CD4-positive, alpha-beta T cell treated with Interleukin-2 at 100 ng/mL for 4 hours (primary cell): ENCODE data around the gene TOPAZ1.

Source experiments
- DNase-seq: peaks from one replicate; pipeline ENCODE4 v3.0.0-alpha.2; 2020; ENCODE audit warnings: low spot score

TOPAZ1 gene

DNA sequence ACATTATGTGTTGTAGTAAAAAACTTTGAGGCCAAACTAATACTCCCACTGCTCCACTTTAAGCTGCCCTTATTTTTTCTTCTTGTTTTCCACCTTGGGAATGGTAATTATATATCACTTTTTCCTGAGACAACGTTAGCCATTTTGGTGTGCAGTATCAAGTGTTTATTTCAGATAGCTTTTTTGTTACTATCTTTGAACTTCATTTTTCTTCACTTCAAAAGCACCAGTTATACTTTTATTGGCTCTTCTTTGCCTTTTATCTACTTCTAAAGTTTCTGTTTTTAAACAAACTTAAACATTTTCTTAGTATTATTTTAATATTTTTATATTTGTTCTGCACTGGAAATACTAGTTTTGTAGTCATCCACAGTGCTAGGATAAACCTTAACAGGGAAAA is 6.5 kb downstream of the TOPAZ1 start:
- DNase-seq = no peak

DNA sequence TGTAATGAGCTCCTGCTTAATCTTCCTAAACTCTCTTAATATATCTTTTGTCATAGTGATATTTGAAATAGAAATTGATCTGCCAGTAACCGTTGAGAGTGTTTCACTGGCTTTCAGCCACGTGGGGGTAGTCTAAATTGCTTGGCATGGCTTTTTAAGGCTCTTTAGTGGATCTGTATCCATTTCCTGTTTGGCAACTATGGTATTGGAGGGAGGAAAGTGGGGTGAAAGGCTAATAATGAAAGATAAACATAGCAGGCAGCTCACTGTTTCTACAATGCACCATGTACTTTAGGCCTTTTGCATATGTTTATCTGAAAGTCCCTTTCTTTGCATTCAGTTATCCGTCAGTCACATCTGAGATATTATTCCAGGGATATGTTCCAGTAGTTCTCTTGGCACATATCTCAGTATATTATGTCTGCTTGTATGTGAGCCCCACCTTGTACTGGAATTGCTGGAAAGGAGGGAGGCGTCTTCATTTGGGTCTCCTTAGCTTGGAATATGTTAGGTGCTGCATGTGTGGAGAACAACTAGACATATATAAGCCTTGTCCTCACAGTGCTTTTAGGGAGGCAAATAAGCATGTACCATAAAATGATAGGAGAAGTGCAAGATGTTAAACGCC is 10.8 kb downstream of the TOPAZ1 start:
- DNase-seq = no peak

DNA sequence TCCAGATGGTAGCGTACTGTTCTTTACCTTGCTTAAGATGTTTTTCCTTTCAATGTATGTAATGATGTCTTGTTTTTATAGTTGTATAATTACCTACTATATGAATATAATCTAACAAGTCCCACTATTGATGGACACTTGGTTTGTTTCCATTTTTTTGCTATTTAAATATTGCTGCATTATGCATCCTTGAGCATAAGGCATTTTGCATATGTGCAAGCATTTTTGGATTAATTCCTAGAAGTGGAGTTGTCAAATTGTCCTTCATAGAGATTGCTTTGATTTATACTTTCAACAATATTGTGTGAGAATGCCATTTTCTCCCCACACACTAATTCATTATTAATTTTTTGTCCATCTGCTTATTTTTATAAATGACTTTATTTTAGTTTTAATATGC is 17.7 kb downstream of the TOPAZ1 start:
- DNase-seq = no peak

DNA sequence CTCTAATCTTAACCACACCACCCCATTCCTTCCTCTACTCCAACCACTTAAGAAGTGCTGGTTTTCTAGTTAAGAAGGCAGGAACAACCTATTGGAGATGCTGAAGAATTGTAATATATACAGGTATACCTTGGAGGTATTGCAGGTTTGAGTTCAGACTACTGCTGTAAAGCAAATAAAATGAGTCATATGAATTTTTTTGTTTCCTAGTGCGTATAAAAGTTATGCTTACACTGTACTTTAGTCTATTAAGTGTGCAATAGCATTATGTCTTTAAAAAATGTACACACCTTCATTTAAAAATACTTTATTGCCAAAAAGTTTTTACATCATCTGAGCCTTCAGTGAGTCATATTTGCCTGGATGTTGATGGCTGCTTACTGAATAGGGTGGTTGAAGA is 22.5 kb downstream of the TOPAZ1 start:
- no peak for DNase-seq

DNA sequence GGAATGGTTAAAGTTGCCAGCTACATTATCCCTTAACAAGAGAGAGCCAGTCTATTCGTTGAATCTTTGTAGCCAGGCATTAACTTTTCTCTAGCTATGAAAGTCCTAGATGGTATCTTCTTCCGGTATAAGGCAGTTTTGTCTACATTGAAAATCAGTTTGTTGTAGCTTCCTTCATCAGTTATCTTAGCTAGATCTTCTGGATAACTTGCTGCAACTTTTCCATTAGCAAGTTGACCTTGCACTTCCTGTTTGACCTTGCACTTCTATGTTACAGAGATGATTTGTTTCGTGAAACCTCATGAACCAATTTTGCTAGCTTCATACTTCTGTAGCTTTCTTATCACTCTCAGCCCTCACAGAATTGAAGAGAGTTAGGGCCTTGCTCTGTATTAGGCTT is 24.1 kb downstream of the TOPAZ1 start:
- DNase-seq = no peak

DNA sequence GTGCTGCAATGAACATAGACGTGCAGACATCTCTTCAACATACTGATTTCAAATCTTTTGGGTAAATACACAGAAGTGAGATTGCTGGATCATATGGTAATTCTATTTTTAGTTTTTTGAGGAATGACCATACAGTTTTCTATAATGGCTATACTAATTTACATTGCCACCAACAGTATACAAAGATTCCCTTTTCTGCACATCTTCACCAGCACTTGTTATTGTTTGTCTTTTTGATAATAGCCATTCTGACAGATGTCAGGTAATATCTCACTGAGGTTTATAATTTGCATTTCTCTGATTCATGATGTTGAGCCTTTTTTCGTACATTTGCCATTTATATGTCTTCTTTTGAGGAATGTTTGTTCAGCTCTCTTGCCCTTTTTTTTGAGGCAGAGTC is 30.5 kb downstream of the TOPAZ1 start:
- no peak for DNase-seq

DNA sequence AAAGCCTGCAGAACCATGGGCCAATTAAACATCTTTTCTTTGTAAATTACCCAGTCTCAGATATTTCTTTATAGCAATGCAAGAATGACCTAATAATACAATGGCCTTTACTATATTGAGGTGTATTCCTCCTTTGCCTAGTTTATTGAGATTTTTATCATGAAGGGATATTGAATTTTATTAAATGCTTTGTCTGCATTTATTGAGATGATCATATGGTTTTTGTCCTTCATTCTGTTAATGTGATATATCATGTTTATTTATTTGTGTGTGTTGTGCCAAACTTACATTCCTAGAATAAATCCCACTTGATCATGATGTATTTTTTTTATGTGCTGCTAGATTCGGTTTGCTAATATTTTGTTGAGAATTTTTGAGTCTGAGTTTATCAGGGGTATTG is 36.2 kb downstream of the TOPAZ1 start:
- no peak for DNase-seq

DNA sequence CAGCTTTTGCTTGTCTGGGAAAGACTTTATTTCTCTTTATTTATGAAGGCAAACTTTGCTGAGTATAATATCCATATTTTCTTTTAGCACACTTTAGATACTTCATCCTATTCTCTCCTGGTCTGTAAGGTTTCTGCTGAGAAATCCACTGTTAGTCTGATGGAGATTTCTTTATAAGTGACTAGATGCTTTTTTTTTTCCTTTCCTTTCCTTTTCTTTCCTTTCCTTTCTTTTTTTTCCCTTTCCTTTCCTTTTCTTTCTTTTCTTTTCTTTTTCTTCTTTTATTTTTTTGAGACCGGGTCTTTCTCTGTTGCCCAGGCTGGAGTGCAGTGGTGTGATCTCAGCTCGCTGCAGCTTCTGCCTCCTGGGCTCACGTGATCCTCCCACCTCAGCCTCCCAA is 38.4 kb downstream of the TOPAZ1 start:
- no peak for DNase-seq

DNA sequence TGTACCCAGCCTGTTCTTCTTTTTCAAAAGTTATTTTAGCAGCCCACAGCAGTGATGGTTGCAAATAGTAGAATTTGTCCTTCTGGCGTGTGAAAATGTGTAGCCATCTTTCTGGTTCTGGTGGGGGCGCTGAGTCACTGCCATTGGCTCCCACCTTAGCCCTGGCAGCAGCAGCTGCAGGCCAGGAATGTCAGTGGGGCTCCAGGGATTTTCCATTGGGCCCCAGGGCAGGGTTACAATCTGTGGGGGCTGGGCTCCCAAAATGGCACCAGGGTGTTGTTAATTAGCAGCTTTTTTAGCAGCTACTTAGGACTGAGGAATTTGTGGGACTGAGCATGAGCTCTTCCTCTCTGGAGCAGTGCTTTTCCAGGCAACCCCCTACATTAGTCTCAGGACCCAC is 38.9 kb downstream of the TOPAZ1 start:
- DNase-seq = no peak

DNA sequence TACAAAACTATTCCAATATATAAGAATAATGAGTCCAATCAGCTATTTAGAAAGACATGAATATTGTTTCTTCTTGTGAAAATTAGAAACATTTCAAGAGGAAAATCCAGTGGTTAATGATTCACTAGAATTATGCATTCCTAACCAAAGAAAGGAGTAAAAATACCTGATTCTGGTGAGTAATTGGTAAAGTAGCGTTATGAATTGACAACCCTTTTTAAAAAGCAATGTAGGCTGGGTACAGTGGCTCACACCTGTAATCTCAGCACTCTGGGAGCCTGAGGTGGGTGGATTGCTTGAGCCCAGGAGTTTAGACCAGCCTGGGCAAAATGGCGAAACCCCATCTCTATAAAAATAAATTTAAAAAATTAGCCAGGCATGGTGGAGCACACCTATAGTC is 43.3 kb downstream of the TOPAZ1 start:
- DNase-seq = no peak

DNA sequence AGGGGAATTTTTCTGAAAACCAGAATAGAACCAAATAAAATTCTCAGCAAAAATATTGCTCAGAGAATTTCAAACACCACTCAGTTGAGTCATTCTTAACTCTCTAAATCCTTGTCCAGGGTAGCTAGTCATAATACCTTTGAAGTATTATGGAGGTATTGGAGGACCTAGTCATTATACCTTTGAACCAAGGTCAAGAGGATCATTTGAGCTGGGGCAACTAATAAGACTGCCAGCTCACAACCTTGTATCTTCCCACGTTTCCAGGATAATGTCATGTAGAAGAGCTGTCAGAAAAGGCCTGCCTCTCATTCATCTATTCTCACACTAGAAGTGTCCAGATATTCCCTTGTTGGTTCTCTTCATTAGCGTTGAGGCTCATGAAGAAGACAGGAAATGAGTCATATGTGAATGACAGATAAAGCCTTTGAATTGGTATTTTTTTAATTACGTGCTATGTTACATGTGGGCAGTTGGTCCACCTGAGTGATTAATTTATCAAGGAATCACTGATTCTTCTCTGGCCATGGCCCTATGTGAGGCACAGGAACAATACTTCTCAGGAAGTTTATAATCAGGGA is 48.3 kb downstream of the TOPAZ1 start:
- DNase-seq = no peak

DNA sequence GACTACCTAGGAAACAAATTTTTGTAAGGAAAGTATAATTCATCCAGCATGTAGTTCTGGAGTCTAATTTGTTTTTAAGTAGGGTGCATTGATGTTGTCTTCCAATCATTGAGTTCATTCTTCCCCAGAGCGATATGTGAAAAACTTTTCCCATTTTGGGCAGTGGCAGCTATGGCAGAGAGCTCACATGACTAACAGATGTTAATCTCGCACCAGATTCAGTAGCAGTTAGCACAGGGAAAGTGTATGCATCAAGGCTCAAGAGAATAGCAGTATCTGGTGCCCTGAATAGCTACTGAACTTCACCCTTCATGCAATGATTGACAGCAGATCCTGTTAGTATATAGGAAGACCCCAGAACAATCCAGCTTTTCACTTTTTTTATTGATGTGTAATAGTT is 50.6 kb downstream of the TOPAZ1 start:
- DNase-seq = no peak

DNA sequence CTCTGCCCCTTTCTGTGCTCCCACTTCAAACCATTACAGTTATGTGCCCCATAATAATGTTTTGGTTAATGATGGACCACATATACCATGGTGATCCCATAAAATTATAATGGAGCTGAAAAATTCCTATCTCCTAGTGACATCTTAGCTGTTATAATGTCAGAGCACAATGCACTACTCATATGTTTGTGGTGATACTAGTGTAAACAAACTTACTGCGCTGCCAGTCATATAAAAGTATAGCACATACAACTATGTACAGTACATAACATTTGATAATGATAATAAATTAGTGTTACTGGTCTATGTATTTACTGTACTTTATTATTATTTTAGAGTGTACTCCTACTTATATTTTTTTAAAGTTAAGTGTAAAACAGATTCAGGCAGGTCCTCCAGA is 51.3 kb downstream of the TOPAZ1 start:
- no peak for DNase-seq

DNA sequence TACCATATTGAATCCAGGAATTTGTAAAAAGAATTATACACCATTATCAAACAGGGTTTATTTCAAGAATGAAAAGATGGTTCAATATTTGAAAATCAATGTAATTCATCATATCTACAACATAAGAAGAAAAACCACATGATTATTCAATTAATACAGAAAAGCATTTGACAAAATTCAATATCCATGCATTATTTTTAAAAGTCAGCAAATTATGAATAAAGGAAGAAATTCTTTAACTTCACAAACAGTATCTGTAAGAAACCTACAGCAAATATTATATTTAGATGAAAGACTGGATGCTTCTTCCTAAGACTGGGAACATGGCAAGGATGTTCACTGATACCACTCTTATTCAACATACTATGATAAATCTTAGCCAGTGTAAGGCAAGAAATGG is 55.6 kb downstream of the TOPAZ1 start:
- DNase-seq = no peak

DNA sequence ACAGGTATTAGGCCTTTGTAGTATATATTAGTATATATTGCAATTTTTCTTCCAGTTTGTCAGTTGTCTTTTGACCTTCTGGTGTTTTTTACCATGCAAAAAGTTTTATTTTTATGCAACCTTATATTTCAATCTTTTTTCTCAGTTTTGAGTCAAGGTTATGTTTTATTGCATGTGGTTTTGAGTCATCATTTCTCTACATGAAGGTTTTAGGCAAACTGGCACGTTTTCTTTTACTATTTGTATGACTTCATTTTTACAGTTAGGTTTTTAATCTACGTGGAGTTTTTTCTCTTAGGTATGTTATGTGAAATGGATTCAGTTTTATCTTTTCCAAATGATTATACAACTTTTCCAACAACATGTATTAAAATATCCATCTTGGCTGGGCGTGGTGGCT is 60.1 kb downstream of the TOPAZ1 start:
- DNase-seq = no peak

DNA sequence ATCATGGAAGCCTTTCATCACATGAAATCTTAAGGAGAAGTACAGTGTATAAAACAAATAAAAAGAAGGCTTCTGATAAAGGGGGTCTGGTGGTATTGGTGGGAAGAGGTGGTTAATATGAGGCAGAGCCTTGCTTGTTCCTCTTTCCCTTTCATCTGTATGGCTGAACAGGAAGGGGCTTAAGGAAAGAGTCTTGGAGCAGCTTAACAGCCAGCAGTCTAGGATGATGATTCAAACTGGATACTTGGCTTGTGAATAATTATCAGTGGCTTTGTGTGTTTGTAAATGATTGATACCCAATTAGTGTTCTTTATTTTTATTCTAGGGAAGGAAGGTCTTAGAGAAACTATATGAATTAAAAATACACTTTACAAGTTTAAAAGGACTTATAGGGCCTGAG is 67.8 kb downstream of the TOPAZ1 start:
- no peak for DNase-seq

DNA sequence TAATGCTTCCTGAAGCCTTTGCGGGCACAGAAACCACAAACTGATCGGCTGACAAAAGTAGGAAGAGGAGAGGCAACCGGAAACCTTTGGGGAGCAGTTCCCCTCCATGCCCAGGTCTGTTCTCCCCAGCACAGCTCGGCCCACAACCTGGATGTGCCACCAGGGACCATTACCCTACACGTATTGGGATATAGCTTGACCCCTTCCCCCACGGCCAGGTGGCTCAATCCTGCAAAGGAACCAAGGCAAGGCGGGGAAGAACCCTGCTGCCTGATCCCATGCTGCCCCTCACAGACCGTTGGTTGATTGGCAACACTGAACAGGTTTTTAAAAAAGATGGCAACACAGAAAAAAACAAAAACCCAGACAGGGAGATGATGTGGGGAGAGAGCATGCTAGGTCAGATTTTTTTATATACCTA is 77.2 kb downstream of the TOPAZ1 start:
- DNase-seq = no peak

DNA sequence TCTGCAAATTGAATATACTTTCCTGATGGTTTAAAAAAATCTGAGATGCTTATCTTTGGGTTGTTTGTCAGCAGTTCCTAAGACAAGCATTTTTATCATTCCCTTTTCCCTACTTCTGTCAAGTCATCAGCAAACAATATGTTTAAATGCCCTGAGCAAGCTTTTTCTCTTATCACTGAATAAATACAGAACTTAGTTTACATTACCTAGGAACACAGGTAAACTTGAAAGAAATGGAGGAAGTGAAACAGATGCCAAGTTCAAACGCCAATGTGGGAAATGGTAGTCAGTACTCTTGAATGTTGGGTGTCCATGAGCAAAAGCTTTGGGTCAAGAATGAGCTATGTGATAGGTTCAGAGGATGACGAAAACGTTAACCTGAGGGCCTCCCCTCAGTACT is 79.6 kb downstream of the TOPAZ1 start:
- no peak for DNase-seq

DNA sequence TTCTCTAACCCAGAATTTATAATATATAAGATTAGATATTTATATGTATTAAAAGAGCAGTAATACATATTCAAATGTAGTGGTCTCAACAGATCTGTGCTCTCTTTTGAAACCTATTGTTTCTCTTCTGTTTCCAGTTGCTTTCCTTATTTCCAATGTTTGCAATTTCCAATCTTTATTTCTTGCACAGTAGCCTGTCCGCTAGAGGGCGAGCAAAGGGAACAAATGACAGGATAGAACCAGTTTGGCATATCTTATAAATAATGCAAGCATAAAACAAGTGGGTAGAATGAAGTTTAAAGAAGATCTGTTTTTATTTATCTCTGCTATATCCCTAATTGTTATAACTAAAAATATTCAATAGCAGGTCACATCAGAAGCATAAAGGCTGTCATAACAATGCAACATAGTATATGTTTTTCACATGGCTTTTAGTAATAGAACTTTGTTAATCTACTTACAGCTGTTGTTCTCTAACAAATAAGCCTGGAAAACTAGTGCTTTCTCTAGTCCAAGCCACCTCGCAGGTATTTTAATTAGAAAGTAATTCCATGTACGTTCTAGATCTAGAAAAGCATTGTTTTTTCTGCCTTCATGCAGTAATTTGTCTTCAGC is 81.8 kb downstream of the TOPAZ1 start:
- DNase-seq = peak; percentile 55

DNA sequence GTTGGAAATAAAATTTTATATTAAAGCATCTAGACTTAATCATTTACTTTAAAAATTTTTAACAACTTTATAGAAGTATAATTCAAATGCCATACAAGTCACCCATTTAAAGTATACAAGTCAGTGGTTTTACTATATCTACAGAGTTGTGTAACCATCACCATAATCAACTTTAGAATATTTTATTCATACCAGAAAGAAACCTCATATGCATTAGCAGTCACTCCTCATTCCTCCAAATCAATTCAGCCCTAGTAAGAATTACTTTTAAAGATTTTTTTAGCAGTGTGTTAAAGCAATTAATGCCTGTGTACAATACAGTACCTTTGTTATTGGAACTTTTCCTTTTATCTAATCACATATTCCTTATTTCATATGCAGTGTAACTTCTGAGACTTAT is 82.9 kb downstream of the TOPAZ1 start:
- DNase-seq = no peak

DNA sequence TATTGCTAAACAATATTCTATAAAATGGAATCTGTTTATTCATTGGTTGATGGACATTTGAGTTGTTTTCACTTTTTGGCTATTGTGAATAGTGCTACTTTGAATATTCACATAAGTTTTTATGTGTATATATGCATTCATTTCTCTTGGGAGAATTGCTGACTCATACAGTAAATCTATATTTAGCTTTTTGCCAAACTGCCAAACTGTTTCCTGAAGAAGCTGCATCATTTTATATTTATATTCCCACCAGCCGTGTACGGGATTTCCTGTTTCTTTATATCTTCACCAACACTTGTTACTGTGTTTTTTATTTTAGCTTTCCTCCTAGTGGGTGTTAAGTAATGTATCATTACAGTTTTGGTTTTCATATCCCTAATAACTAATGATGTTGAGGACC is 84.3 kb downstream of the TOPAZ1 start:
- DNase-seq = no peak

DNA sequence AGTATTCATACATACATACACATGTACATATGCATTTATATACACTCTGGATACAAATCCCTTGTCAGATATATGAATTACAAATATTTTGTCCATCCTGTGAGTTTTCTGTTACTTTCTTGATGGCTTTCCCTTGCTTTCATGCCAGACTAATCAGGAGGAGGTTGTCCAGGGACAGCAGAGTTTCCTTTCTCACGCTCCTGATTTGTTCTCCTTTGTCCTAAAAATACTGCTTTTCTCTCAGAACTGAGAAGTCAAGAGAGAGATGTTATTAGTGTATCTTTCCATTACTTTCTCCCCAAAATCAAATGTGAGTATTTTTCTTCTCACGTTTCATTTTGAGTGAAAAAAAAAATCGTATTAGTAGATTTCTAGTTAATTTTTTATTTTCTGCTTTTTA is 84.8 kb downstream of the TOPAZ1 start:
- no peak for DNase-seq

DNA sequence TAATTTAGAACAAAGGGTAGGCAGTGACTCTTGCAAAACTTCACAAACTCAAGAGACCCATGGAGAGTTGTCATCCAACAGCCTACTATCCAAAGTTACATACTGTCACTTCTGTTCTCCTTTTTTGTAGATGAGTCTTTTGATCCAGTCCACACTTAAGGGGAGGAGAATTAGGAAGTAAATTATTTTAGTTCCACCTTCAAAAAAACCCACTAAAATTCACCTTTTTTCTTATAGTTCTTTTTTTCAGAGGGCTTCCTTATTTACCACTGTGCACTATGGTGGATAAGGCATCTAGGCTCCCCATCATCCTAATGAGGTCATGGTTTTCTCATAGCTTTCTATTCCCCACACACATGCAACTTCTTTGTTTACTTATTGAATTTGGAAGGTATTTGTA is 88.3 kb downstream of the TOPAZ1 start:
- no peak for DNase-seq

DNA sequence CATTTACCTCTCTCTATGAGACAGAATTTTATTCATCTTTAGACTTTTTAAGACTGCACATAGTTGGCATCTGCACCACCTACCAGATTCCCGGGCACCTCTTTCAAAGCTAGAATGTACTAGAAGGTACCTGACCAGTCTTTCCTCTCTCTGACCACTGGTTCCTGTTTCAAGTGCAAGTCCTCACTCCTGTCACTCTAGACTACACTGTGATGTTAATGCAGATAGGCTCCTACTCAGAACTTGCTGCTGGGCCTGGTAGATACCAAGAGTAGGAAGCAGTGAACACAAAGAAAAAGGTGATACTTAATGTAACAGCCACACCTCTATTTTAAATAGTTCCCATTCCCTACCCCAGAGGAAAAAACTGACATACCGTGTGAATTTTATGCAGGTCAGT is 88.8 kb downstream of the TOPAZ1 start:
- DNase-seq = no peak
